K562 (cell line): ENCODE measurements around the gene SLC5A6. TPM values are rescaled to one million over a fixed set of nuclear protein-coding genes. Genes with fewer than 3 reads are reported as not detected.

Experiments
- ATAC-seq: fragments of 200-7000 bp; cut with Tn5 transposase; 3 replicates; pipeline ENCODE4 v1.9.1; 2020; ENCODE audit warnings: moderate library complexity
- BruUV-seq: library from RNA; stranded (reverse); fragments of 400-500 nt; replicated peaks from 2 replicates; lab custom pipeline; 2021; lab: Mats Ljungman, UMichigan
- CTCF ChIA-PET: fragments of 300-600 bp; formaldehyde crosslinking; extraction: SDS; loops from one replicate; lab custom pipeline; 2021; ENCODE audit warnings: low intra/inter-chr PET ratio; lab: Yijun Ruan, JAX
- POLR2A ChIA-PET: fragments of 300-600, 350-650 bp; sonication (Branson Sonifier 250); formaldehyde crosslinking; extraction: SDS; loops from one replicate; lab custom pipeline; 2021; ENCODE audit warnings: antibody characterized with exemption, inconsistent platforms; lab: Yijun Ruan, JAX
- DNase-seq, 4 experiments: peaks; one replicate each; pipeline versions ENCODE4 v3.0.0 to v3.0.0-alpha.2; 2011 to 2018; ENCODE audit warnings: low spot score in 3 of 4, mixed read lengths in 3 of 4; ENCODE audit errors: extremely low read depth in 1 of 4
- FAIRE-seq: peaks from 2 replicates; lab custom pipeline; 2011; peaks lifted over from hg19 to GRCh38; lab: Jason Lieb, UNC
- H2AFZ ChIP-seq: 2 replicates; pipeline ENCODE4 v1.6.0; 2011; ENCODE audit warnings: low read depth, low read length, control low read depth, inconsistent platforms
- H3K27ac ChIP-seq: fragments of 200-600 bp; 3 replicates; pipeline ENCODE4 v1.8.0; 2011; ENCODE audit warnings: low read depth, mild to moderate bottlenecking, control low read depth, inconsistent platforms, low read length, moderate library complexity, mixed read lengths; ENCODE audit errors: extremely low read depth
- H3K27me3 ChIP-seq, 2 experiments: fragments of 300-600 bp in 1 of 2; 2 replicates in 1 of 2; 3 replicates in 1 of 2; pipeline versions ENCODE4 v1.6.0 to v1.8.0; 2011; ENCODE audit warnings: inconsistent platforms in 2 of 2, low read length in 2 of 2, mild to moderate bottlenecking in 1 of 2, mixed read lengths in 1 of 2, moderate library complexity in 1 of 2; ENCODE audit not compliant: control insufficient read depth in 2 of 2, insufficient read depth in 2 of 2
- H3K36me3 ChIP-seq: fragments of 300-600 bp; 3 replicates; pipeline ENCODE4 v1.8.0; 2011; ENCODE audit warnings: mild to moderate bottlenecking, low read length, inconsistent platforms; ENCODE audit not compliant: control insufficient read depth, insufficient read depth
- H3K4me1 ChIP-seq, 2 experiments: fragments of 200-600 bp in 1 of 2; replicated peaks in 1 of 2; 2 replicates in 1 of 2; 3 replicates in 1 of 2; pipeline versions ENCODE4 v1.5.1 to v1.8.0; 2011; ENCODE audit warnings: inconsistent platforms in 2 of 2, low read length in 2 of 2, mild to moderate bottlenecking in 1 of 2, mixed read lengths in 1 of 2, moderate library complexity in 1 of 2; ENCODE audit not compliant: control insufficient read depth in 2 of 2, insufficient read depth in 2 of 2
- H3K4me2 ChIP-seq: 2 replicates; pipeline ENCODE4 v1.6.1; 2011; ENCODE audit warnings: low read length, control low read depth, inconsistent platforms, mixed read lengths; ENCODE audit not compliant: insufficient read depth
- H3K4me3 ChIP-seq: fragments of 200-600 bp; sonication (generic), shearing (Covaris generic); 2 replicates; pipeline ENCODE4 v1.5.1; 2016; ENCODE audit warnings: control low read depth, inconsistent platforms
- H3K79me2 ChIP-seq: fragments of 200-600 bp; 3 replicates; pipeline ENCODE4 v1.8.0; 2011; ENCODE audit warnings: low read length, inconsistent platforms; ENCODE audit not compliant: control insufficient read depth, insufficient read depth
- H3K9ac ChIP-seq, 2 experiments: 2 replicates each; pipeline versions ENCODE4 v1.6.0 to v1.6.1; 2011; ENCODE audit warnings: low read depth in 2 of 2, low read length in 2 of 2, control low read depth in 1 of 2, inconsistent platforms in 1 of 2, mild to moderate bottlenecking in 1 of 2, mixed read lengths in 1 of 2; ENCODE audit not compliant: insufficient read depth in 1 of 2
- H3K9me1 ChIP-seq: one replicate; pipeline ENCODE4 v1.6.0; 2011; ENCODE audit warnings: inconsistent platforms, mild to moderate bottlenecking, low read length, moderate library complexity; ENCODE audit not compliant: control insufficient read depth, insufficient read depth
- H3K9me3 ChIP-seq: replicated peaks from 2 replicates; pipeline ENCODE4 v1.5.1; 2011; ENCODE audit warnings: low read depth, low read length, inconsistent platforms; ENCODE audit not compliant: control insufficient read depth, insufficient read depth
- H4K20me1 ChIP-seq: replicated peaks from 2 replicates; pipeline ENCODE4 v1.6.1; 2011; ENCODE audit warnings: low read length, inconsistent platforms, mixed read lengths; ENCODE audit not compliant: control insufficient read depth, insufficient read depth
- ASH1L ChIP-seq: fragments of 450-650 bp; IDR thresholded peaks from 2 replicates; pipeline ENCODE4 v1.6.1; 2018; ENCODE audit warnings: borderline replicate concordance, mild to moderate bottlenecking, low read depth; ENCODE audit not compliant: partially characterized antibody
- CBX2 ChIP-seq: fragments of 200-600 bp; sonication (generic); IDR thresholded peaks from one replicate; pipeline ENCODE4 v1.6.1; 2012; ENCODE audit warnings: mild to moderate bottlenecking, low read length, inconsistent platforms; ENCODE audit not compliant: insufficient read depth, poor library complexity, severe bottlenecking
- CBX8 ChIP-seq: fragments of 200-600 bp; sonication (generic); IDR thresholded peaks from 2 replicates; pipeline ENCODE4 v1.6.1; 2012; ENCODE audit warnings: borderline replicate concordance, mixed run types, low read depth, mild to moderate bottlenecking, moderate library complexity, mixed read lengths, low read length, control low read depth, inconsistent platforms; ENCODE audit not compliant: poor library complexity, severe bottlenecking; ENCODE audit errors: extremely low read depth
- CEBPB ChIP-seq: fragments of 450-650 bp; IDR thresholded peaks from 2 replicates; pipeline ENCODE4 v1.6.1; 2016; ENCODE audit warnings: missing genetic modification characterization, missing compliant biosample characterization
- CGGBP1 ChIP-seq: fragments of 250-450 bp; sonication (Bioruptor Pico); IDR thresholded peaks from 2 replicates; pipeline ENCODE4 v1.9.0; 2021; ENCODE audit warnings: mild to moderate bottlenecking
- CHD4 ChIP-seq: fragments of 200-600 bp; sonication (generic); IDR thresholded peaks from 3 replicates; pipeline ENCODE4 v1.6.1; 2012; ENCODE audit warnings: low read depth, mild to moderate bottlenecking, mixed read lengths, low read length, inconsistent platforms; ENCODE audit not compliant: insufficient read depth, insufficient replicate concordance, poor library complexity, severe bottlenecking
- ELF2 ChIP-seq: fragments of 250-450 bp; sonication (Bioruptor Pico); IDR thresholded peaks from 2 replicates; pipeline ENCODE4 v1.5.0; 2021; ENCODE audit warnings: mild to moderate bottlenecking
- GATA2 ChIP-seq: sonication (generic); formaldehyde crosslinking; IDR thresholded peaks from 2 replicates; pipeline ENCODE4 v1.4.0; 2020; ENCODE audit warnings: mild to moderate bottlenecking, missing genetic modification reagents
- KAT2B ChIP-seq: IDR thresholded peaks from one replicate; pipeline ENCODE4 v1.6.1; 2012; ENCODE audit warnings: low read depth, mild to moderate bottlenecking, control low read depth, inconsistent platforms, low read length, moderate library complexity
- MBD2 ChIP-seq: sonication (generic); IDR thresholded peaks from 2 replicates; pipeline ENCODE4 v1.6.1; 2016; ENCODE audit warnings: low read depth, borderline replicate concordance
- PPARD ChIP-seq: fragments of 250-450 bp; sonication (Bioruptor Pico); IDR thresholded peaks from 2 replicates; pipeline ENCODE4 v1.8.0; 2022; ENCODE audit warnings: inconsistent platforms, mild to moderate bottlenecking, moderate library complexity
- ZKSCAN3 ChIP-seq: fragments of 250-450 bp; sonication (Bioruptor Pico); IDR thresholded peaks from 2 replicates; pipeline ENCODE4 v1.4.0; 2020
- ZNF444 ChIP-seq: fragments of 250-450 bp; sonication (Bioruptor Pico); IDR thresholded peaks from 2 replicates; pipeline ENCODE4 v1.4.0; 2020; ENCODE audit warnings: mild to moderate bottlenecking, moderate library complexity
- ZNF512 ChIP-seq: IDR thresholded peaks from 2 replicates; pipeline ENCODE4 v1.6.1; 2016; ENCODE audit warnings: missing genetic modification characterization, missing compliant biosample characterization
- WGBS: fragments of 100-300 bp; shearing (Covaris generic); methylation state at CpG from one replicate; pipeline ENCODE4 v1.1.6; 2016; ENCODE audit warnings: low coverage, mixed read lengths; ENCODE audit not compliant: insufficient coverage; ENCODE audit errors: missing lambda C conversion rate; 5-methylcytosine and 5-hydroxymethylcytosine counted together
- in situ Hi-C: fragments of 300-500 bp; cut with MboI; formaldehyde crosslinking; loops from 4 replicates; pipeline ENCODE4 v1.15.0; 2018; ENCODE audit warnings: inconsistent platforms, mixed read lengths
- intact Hi-C: fragments of 100-400 bp; cut with micrococcal nuclease; formaldehyde crosslinking; loops from 2 replicates; pipeline ENCODE4 v1.14.2; 2022
- polyA plus RNA-seq, 8 experiments: library from polyadenylated mRNA; depleted of rRNA in 4 of 8; stranded (reverse) in 5 of 8; unstranded in 3 of 8; fragments of >200 nt; fragmentation: Nextera tagmentation in 2 of 8; fragmentation: Illumina TruSeq in 1 of 8; extraction: Ambion mirVana in 2 of 8; extraction: Trizol in 1 of 8; gene quantifications; 2 replicates each; pipeline versions ENCODE4 v1.2.1 to v1.2.3, GENCODE V29; 2011 to 2014; ENCODE audit warnings: inconsistent platforms in 1 of 8, missing spikeins in 1 of 8
- total RNA-seq, 7 experiments: library from RNA; depleted of rRNA in 6 of 7; stranded (reverse); fragments of >200 nt in 6 of 7; fragmentation: Illumina TruSeq in 2 of 7; extraction: Trizol in 2 of 7; gene quantifications; 2 replicates each; pipeline versions ENCODE4 v1.2.1 to v1.2.3, GENCODE V29; 2011 to 2021; ENCODE audit warnings: low replicate concordance in 1 of 7

SLC5A6 gene
- total and polyA plus RNA-seq, 9 of the 15 experiments (the other 6 are each of a cell fraction or from before 2014, with no cell fraction given), result 32.6 to 137 (median 107) TPM

- TF ChIP-seq CGGBP1 (CRISPR knock-in tag), result no peak
- TF ChIP-seq ASH1L, result no peak
Observed at GRCh38 chr2:27182346-27182745, 29.7 kb downstream of the SLC5A6 start (continued).

GRCh38 chr2:27179344-27180000 lies 32.6 kb downstream of the SLC5A6 start:
- ChIA-PET POLR2A (no interaction called here), CTCF (no interaction called here)
- Histone ChIP-seq H3K4me2 (no peak overlapping the region), H3K4me3 (no peak overlapping the region), H4K20me1 (no peaks in the 10 kb centered on the region), H3K36me3 (no peaks in the 10 kb centered on the region), H3K4me1 (no peaks in the 10 kb centered on the region), H2AFZ (no peak overlapping the region), H3K9me3 (no peaks in the 10 kb centered on the region), H3K27ac (no peak overlapping the region), H3K9me1 (no peaks in the 10 kb centered on the region), H3K79me2 (no peaks in the 10 kb centered on the region), H3K9ac (no peak overlapping the region), H3K27me3 (peaks cover 12 to 24% of the 10 kb centered on the region in 2 experiments; a peak in 4 of 5 replicates)
- WGBS, result 2% methylated on average over 3 of the region's 3 CpGs
- no TSS peak for BruUV-seq
- TF ChIP-seq GATA2, result no peak
- TF ChIP-seq CBX2, result peak; percentile 91
- no peak for TF ChIP-seq ZNF444
- no peak for TF ChIP-seq ZKSCAN3 (CRISPR knock-in tag)
- no peak for TF ChIP-seq KAT2B
- TF ChIP-seq CBX8, result peak; percentile 90
- no peak for TF ChIP-seq ZNF512 (tag)
- TF ChIP-seq CEBPB (tag), result no peak
- no peak for TF ChIP-seq ELF2 (CRISPR knock-in tag)
- no peak for TF ChIP-seq CHD4
- TF ChIP-seq PPARD (CRISPR knock-in tag), result no peak
- no peak for TF ChIP-seq MBD2
- FAIRE-seq (no peak), ATAC-seq (no peak), DNase-seq (no peak)
- intact Hi-C loops, result no loop called here
- in situ Hi-C loops, result no loop called here
